Astrocyte of the cerebellum (primary cell): Measurements from ENCODE around the gene HTT.

Source experiments
- DNase-seq: peaks from one replicate; pipeline ENCODE4 v3.0.0-alpha.2; 2011; ENCODE audit warnings: low read depth
- H3K4me3 ChIP-seq: 2 replicates; pipeline ENCODE4 v1.5.1; 2011; ENCODE audit warnings: mild to moderate bottlenecking, low read depth, low read length, moderate library complexity
- CTCF ChIP-seq: IDR thresholded peaks from 2 replicates; pipeline ENCODE4 v1.5.1; 2012; ENCODE audit warnings: low read length, low read depth, moderate library complexity, mild to moderate bottlenecking; ENCODE audit errors: missing control alignments
- in situ Hi-C: cut with HindIII; loops from 2 replicates; pipeline ENCODE4 v1.10.0; 2017; ENCODE audit warnings: low sequenced_read_pairs

The HTT gene

GRCh38 chr4:3238721-3239120 lies 164.2 kb downstream of the HTT start:
- in situ Hi-C loops = no loop called here
- no peak overlapping the region for H3K4me3 ChIP-seq
- TF ChIP-seq CTCF = no peak
- DNase-seq = no peak

GRCh38 chr4:3239303-3239702 lies 164.8 kb downstream of the HTT start:
- in situ Hi-C loops = no loop called here
- no peak for TF ChIP-seq CTCF
- H3K4me3 ChIP-seq = no peak overlapping the region
- no peak for DNase-seq

- in situ Hi-C loops = no loop called here
- TF ChIP-seq CTCF = no peak
- H3K4me3 ChIP-seq = no peak overlapping the region
- DNase-seq = no peak
Measured at GRCh38 chr4:3239998-3240920, 165.8 kb downstream of the HTT start.

- in situ Hi-C loops = no loop called here
- TF ChIP-seq CTCF = no peak
- no peak overlapping the region for H3K4me3 ChIP-seq
- DNase-seq = no peak
Measured at GRCh38 chr4:3240936-3241522, 166.5 kb downstream of the HTT start.

GRCh38 chr4:3241898-3242524 lies 167.5 kb downstream of the HTT start:
- in situ Hi-C loops = no loop called here
- DNase-seq = no peak
- H3K4me3 ChIP-seq = no peak overlapping the region
- TF ChIP-seq CTCF = no peak

- H3K4me3 ChIP-seq = no peak overlapping the region
- TF ChIP-seq CTCF = no peak
- in situ Hi-C loops = no loop called here
- DNase-seq = no peak
Measured at GRCh38 chr4:3243136-3243780, 168.8 kb downstream of the HTT start.
